ENCODE data around the gene TDRD1. TPM values are rescaled to one million over a fixed set of nuclear protein-coding genes. Genes with fewer than 3 reads are reported as not detected.

The TDRD1 gene
- total and polyA plus RNA-seq, 2 donors from 2014 or later = 0.88 TPM; not detected in 1

- no peak for FAIRE-seq
These were observed 79.2 kb downstream of the TDRD1 start for GRCh38 chr10:114258274-114258840.

GRCh38 chr10:114259824-114260223, 80.7 kb downstream of the TDRD1 start:
- H3K9ac ChIP-seq (ENCODE audit: low read length in 3 of 3) = no peak overlapping the region
- H3K27ac ChIP-seq (ENCODE audit: low read depth in 2 of 2, low read length in 2 of 2) = no peak overlapping the region
- H3K4me3 ChIP-seq (ENCODE audit: low read length in 3 of 3) = no peak overlapping the region
- no peak for TF ChIP-seq CTCF (IDR thresholded peaks at IDR 0.05; ENCODE audit: borderline replicate concordance, extremely low read depth, insufficient read depth)
- no peak for FAIRE-seq
- H3K36me3 ChIP-seq (ENCODE audit: control insufficient read depth in 2 of 3, insufficient read depth in 3 of 3, low read length in 3 of 3) = no peaks in the 10 kb centered on the region
- no peaks in the 10 kb centered on the region for H3K4me1 ChIP-seq (ENCODE audit: control insufficient read depth in 2 of 3, insufficient read depth in 2 of 3, low read depth in 1 of 3, low read length in 3 of 3)
- H3K27me3 ChIP-seq (ENCODE audit: control insufficient read depth, insufficient read depth, low read length) = no peaks in the 10 kb centered on the region
- DNase-seq = no peak
- H3K9me3 ChIP-seq (ENCODE audit: control insufficient read depth in 2 of 3, insufficient read depth in 1 of 3, low read length in 3 of 3) = no peaks in the 10 kb centered on the region
- intact Hi-C loops (cut with DNase I) = no loop called here

More at GRCh38 chr10:114258274-114258840, 79.2 kb downstream of the TDRD1 start:
- TF ChIP-seq CTCF (IDR thresholded peaks at IDR 0.05; ENCODE audit: borderline replicate concordance, extremely low read depth, insufficient read depth) = no peak
- no peaks in the 10 kb centered on the region for H3K27me3 ChIP-seq (ENCODE audit: control insufficient read depth, insufficient read depth, low read length)
- peak in 1 of 5 donors; percentile 62 for DNase-seq
- H3K4me1 ChIP-seq (ENCODE audit: control insufficient read depth in 2 of 3, insufficient read depth in 2 of 3, low read depth in 1 of 3, low read length in 3 of 3) = no peaks in the 10 kb centered on the region
- H3K9me3 ChIP-seq (ENCODE audit: control insufficient read depth in 2 of 3, insufficient read depth in 1 of 3, low read length in 3 of 3) = no peaks in the 10 kb centered on the region
- intact Hi-C loops (cut with DNase I) = no loop called here
- H3K4me3 ChIP-seq (ENCODE audit: low read length in 3 of 3) = no peak overlapping the region
- H3K9ac ChIP-seq (ENCODE audit: low read length in 3 of 3) = no peak overlapping the region
- no peak overlapping the region for H3K27ac ChIP-seq (ENCODE audit: low read depth in 2 of 2, low read length in 2 of 2)
- H3K36me3 ChIP-seq (ENCODE audit: control insufficient read depth in 2 of 3, insufficient read depth in 3 of 3, low read length in 3 of 3) = no peaks in the 10 kb centered on the region

- intact Hi-C loops (cut with DNase I) = no loop called here
- Histone ChIP-seq H3K4me3 (ENCODE audit: low read length in 3 of 3) (no peak overlapping the region), H3K9me3 (ENCODE audit: control insufficient read depth in 2 of 3, insufficient read depth in 1 of 3, low read length in 3 of 3) (no peaks in the 10 kb centered on the region), H3K27me3 (ENCODE audit: control insufficient read depth, insufficient read depth, low read length) (no peaks in the 10 kb centered on the region), H3K27ac (ENCODE audit: low read depth in 2 of 2, low read length in 2 of 2) (no peak overlapping the region), H3K9ac (ENCODE audit: low read length in 3 of 3) (no peak overlapping the region), H3K4me1 (ENCODE audit: control insufficient read depth in 2 of 3, insufficient read depth in 2 of 3, low read depth in 1 of 3, low read length in 3 of 3) (no peaks in the 10 kb centered on the region), H3K36me3 (ENCODE audit: control insufficient read depth in 2 of 3, insufficient read depth in 3 of 3, low read length in 3 of 3) (no peaks in the 10 kb centered on the region)
- TF ChIP-seq CTCF (IDR thresholded peaks at IDR 0.05; ENCODE audit: borderline replicate concordance, extremely low read depth, insufficient read depth) = no peak
- no peak for FAIRE-seq
- DNase-seq = no peak
These were observed 81.2 kb downstream of the TDRD1 start for GRCh38 chr10:114260366-114260765.

GRCh38 chr10:114261076-114261475, 81.9 kb downstream of the TDRD1 start:
- DNase-seq (no peak), FAIRE-seq (no peak)
- Histone ChIP-seq H3K36me3 (ENCODE audit: control insufficient read depth in 2 of 3, insufficient read depth in 3 of 3, low read length in 3 of 3) (no peaks in the 10 kb centered on the region), H3K9ac (ENCODE audit: low read length in 3 of 3) (no peak overlapping the region), H3K4me3 (ENCODE audit: low read length in 3 of 3) (no peak overlapping the region), H3K27me3 (ENCODE audit: control insufficient read depth, insufficient read depth, low read length) (no peaks in the 10 kb centered on the region), H3K4me1 (ENCODE audit: control insufficient read depth in 2 of 3, insufficient read depth in 2 of 3, low read depth in 1 of 3, low read length in 3 of 3) (no peaks in the 10 kb centered on the region), H3K9me3 (ENCODE audit: control insufficient read depth in 2 of 3, insufficient read depth in 1 of 3, low read length in 3 of 3) (no peaks in the 10 kb centered on the region), H3K27ac (ENCODE audit: low read depth in 2 of 2, low read length in 2 of 2) (no peak overlapping the region)
- intact Hi-C loops (cut with DNase I) = no loop called here
- TF ChIP-seq CTCF (IDR thresholded peaks at IDR 0.05; ENCODE audit: borderline replicate concordance, extremely low read depth, insufficient read depth) = no peak
